ENCODE measurements around the gene GTPBP1. TPM values are rescaled to one million over a fixed set of nuclear protein-coding genes. Genes with fewer than 3 reads are reported as not detected.

Gene GTPBP1
- total and polyA plus RNA-seq, 2 donors (not counting 1 experiment from before 2014, with no cell fraction given), result 77.8 to 174 TPM

- Histone ChIP-seq H4K20me1 (ENCODE audit: control insufficient read depth, insufficient read depth, low read length, poor library complexity, severe bottlenecking) (peaks cover 37% of the 10 kb centered on the region), H3K4me1 (ENCODE audit: control insufficient read depth in 2 of 2, insufficient read depth in 2 of 2, low read length in 2 of 2) (peaks cover 48 to 52% of the 10 kb centered on the region in 2 donors), H3K4me3 (ENCODE audit: control extremely low read depth in 1 of 5, extremely low read depth in 1 of 5, insufficient read depth in 1 of 5, low read depth in 2 of 5, low read length in 4 of 5) (peak overlapping the region; percentile 35 to 61 (median 47)), H3K9ac (ENCODE audit: low read length) (peak overlapping the region; percentile 36), H3K27me3 (replicated peaks in 1 of 4; ENCODE audit: control extremely low read depth in 1 of 4, control insufficient read depth in 3 of 4, insufficient read depth in 4 of 4, low read length in 3 of 4) (no peaks in the 10 kb centered on the region), H3K9me3 (ENCODE audit: control extremely low read depth in 1 of 3, control insufficient read depth in 2 of 3, insufficient read depth in 1 of 3, low read length in 2 of 3) (no peaks in the 10 kb centered on the region), H3K27ac (ENCODE audit: low read length in 2 of 2) (peak overlapping the region; percentile 66 to 83), H3K4me2 (replicated peaks; ENCODE audit: low read depth, low read length, poor library complexity, severe bottlenecking) (peak overlapping the region; percentile 64), H3K36me3 (replicated peaks in 1 of 2; ENCODE audit: control extremely low read depth in 1 of 2, control insufficient read depth in 1 of 2, extremely low read depth in 1 of 2, insufficient read depth in 2 of 2, low read length in 1 of 2) (peaks cover 0 to 4% of the 10 kb centered on the region in 2 experiments), H2AFZ (ENCODE audit: insufficient read depth, low read depth, low read length, poor library complexity, severe bottlenecking) (peak overlapping the region; percentile 12), H3K79me2 (ENCODE audit: control insufficient read depth, insufficient read depth, low read length) (peaks cover 58% of the 10 kb centered on the region)
- DNase-seq (peak; percentile 37), ATAC-seq (ENCODE audit: low read depth) (no peak)
- TF ChIP-seq CTCF (IDR thresholded peaks at IDR 0.05) (no peak), EZH2 (IDR thresholded peaks at IDR 0.05; ENCODE audit: borderline replicate concordance, insufficient read depth, low read depth, low read length, poor library complexity, severe bottlenecking) (no peak)
- peak overlapping the region; percentile 94 for H3K4me3 Mint-ChIP-seq
- POLR2A ChIA-PET, result interaction anchor here (1.1 to 1.3 kb wide), 2 partner anchors 23 to 50 kb away, joined by 3 to 9 read pairs; no protein-coding TSS in a partner anchor
- CTCF ChIA-PET, result interaction anchor here (6.6 kb wide), 1 partner anchor 23 kb away, joined by 35 read pairs; the partner anchor contains the start of gene TOMM22
- intact Hi-C loops (cut with micrococcal nuclease), result loop anchor here (1.0 to 10.0 kb wide), 8 partner anchors 23 to 613 kb away; partner anchors contain the start of genes CBY1, CSNK1E, DDX17 and FAM227A
- H3K9me3 Mint-ChIP-seq (ENCODE audit: insufficient read depth), result no peaks in the 10 kb centered on the region
- WGBS (ENCODE audit: insufficient coverage), result 40% methylated on average over 1 of the region's 10 CpGs
- peak overlapping the region; percentile 98 for H3K27ac Mint-ChIP-seq
- no peaks in the 10 kb centered on the region for H3K27me3 Mint-ChIP-seq
- peaks cover 64% of the 10 kb centered on the region for H3K4me1 Mint-ChIP-seq
Measured at GRCh38 chr22:38704654-38705234, 1.0 kb upstream of the GTPBP1 start.
